H9 (cell line): ENCODE results near the gene TADA3. TPM values are rescaled to one million over a fixed set of nuclear protein-coding genes. Genes with fewer than 3 reads are reported as not detected.

Experiments used
- DNase-seq: peaks from one replicate; pipeline ENCODE4 v3.0.0-alpha.2; 2017
- H2AFZ ChIP-seq: one replicate; pipeline ENCODE4 v1.6.1; 2013; ENCODE audit warnings: mild to moderate bottlenecking, low read length, control low read depth, moderate library complexity
- H2AK5ac ChIP-seq: 2 replicates; pipeline ENCODE4 v1.6.1; 2013; ENCODE audit warnings: low read length, control low read depth, mixed read lengths; ENCODE audit not compliant: insufficient read length
- H2BK120ac ChIP-seq: one replicate; pipeline ENCODE4 v1.6.1; 2013; ENCODE audit warnings: low read depth, mild to moderate bottlenecking, low read length, control low read depth, inconsistent platforms; ENCODE audit not compliant: poor library complexity, severe bottlenecking
- H2BK12ac ChIP-seq: 2 replicates; pipeline ENCODE4 v1.6.1; 2013; ENCODE audit warnings: low read length, control low read depth, mixed read lengths, low read depth; ENCODE audit not compliant: insufficient read length
- H2BK15ac ChIP-seq: 2 replicates; pipeline ENCODE4 v1.6.1; 2013; ENCODE audit warnings: low read depth, low read length, control low read depth
- H2BK20ac ChIP-seq: one replicate; pipeline ENCODE4 v1.6.1; 2013; ENCODE audit warnings: low read depth, mild to moderate bottlenecking, low read length, control low read depth, inconsistent platforms; ENCODE audit not compliant: poor library complexity, severe bottlenecking
- H2BK5ac ChIP-seq: 2 replicates; pipeline ENCODE4 v1.6.1; 2013; ENCODE audit warnings: low read length, control low read depth, mixed read lengths; ENCODE audit not compliant: insufficient read length
- H3K14ac ChIP-seq: 2 replicates; pipeline ENCODE4 v1.6.1; 2013; ENCODE audit warnings: low read length, control low read depth; ENCODE audit not compliant: insufficient read depth
- H3K18ac ChIP-seq: 2 replicates; pipeline ENCODE4 v1.6.1; 2013; ENCODE audit warnings: low read depth, mild to moderate bottlenecking, mixed read lengths, low read length, control low read depth; ENCODE audit not compliant: insufficient read length
- H3K23ac ChIP-seq: 2 replicates; pipeline ENCODE4 v1.6.1; 2013; ENCODE audit warnings: low read length, control low read depth, mixed read lengths, low read depth; ENCODE audit not compliant: insufficient read length
- H3K23me2 ChIP-seq: 2 replicates; pipeline ENCODE4 v1.6.1; 2013; ENCODE audit warnings: low read depth, mild to moderate bottlenecking, mixed read lengths, low read length, control low read depth; ENCODE audit not compliant: insufficient read length, poor library complexity, severe bottlenecking
- H3K27ac ChIP-seq: 2 replicates; pipeline ENCODE4 v1.5.1; 2013; ENCODE audit warnings: low read length, control low read depth, mixed read lengths, low read depth; ENCODE audit not compliant: insufficient read length
- H3K27me3 ChIP-seq: 2 replicates; pipeline ENCODE4 v1.6.1; 2013; ENCODE audit warnings: low read length, control low read depth, inconsistent platforms; ENCODE audit not compliant: insufficient read depth
- H3K4ac ChIP-seq: 2 replicates; pipeline ENCODE4 v1.6.1; 2013; ENCODE audit warnings: low read depth, mild to moderate bottlenecking, control low read depth, inconsistent platforms, low read length, moderate library complexity
- H3K4me1 ChIP-seq: 2 replicates; pipeline ENCODE4 v1.6.1; 2013; ENCODE audit warnings: low read length, control low read depth, inconsistent platforms; ENCODE audit not compliant: insufficient read depth
- H3K4me2 ChIP-seq: 2 replicates; pipeline ENCODE4 v1.6.1; 2013; ENCODE audit warnings: low read length, control low read depth, mixed read lengths; ENCODE audit not compliant: insufficient read length, insufficient read depth
- H3K56ac ChIP-seq: 2 replicates; pipeline ENCODE4 v1.6.1; 2013; ENCODE audit warnings: low read depth, mild to moderate bottlenecking, mixed read lengths, low read length, control low read depth; ENCODE audit not compliant: insufficient read length
- H3K79me1 ChIP-seq: 2 replicates; pipeline ENCODE4 v1.6.1; 2013; ENCODE audit warnings: low read depth, mild to moderate bottlenecking, moderate library complexity, low read length, control low read depth, inconsistent platforms; ENCODE audit not compliant: insufficient read depth, poor library complexity, severe bottlenecking
- H3K79me2 ChIP-seq: 2 replicates; pipeline ENCODE4 v1.6.1; 2013; ENCODE audit warnings: low read length, control low read depth, inconsistent platforms; ENCODE audit not compliant: insufficient read depth
- H3K9ac ChIP-seq: 2 replicates; pipeline ENCODE4 v1.6.1; 2013; ENCODE audit warnings: low read length, control low read depth, mixed read lengths; ENCODE audit not compliant: insufficient read length; ENCODE audit errors: extremely low read depth
- H3K9me3 ChIP-seq: one replicate; pipeline ENCODE4 v1.6.1; 2013; ENCODE audit warnings: low read depth, low read length, inconsistent platforms; ENCODE audit not compliant: control insufficient read depth
- H3T11ph ChIP-seq: one replicate; pipeline ENCODE4 v1.6.1; 2013; ENCODE audit warnings: mild to moderate bottlenecking, low read length, control low read depth, inconsistent platforms
- H4K20me1 ChIP-seq: one replicate; pipeline ENCODE4 v1.6.1; 2013; ENCODE audit not compliant: control insufficient read depth, insufficient read length, insufficient read depth
- H4K5ac ChIP-seq: 2 replicates; pipeline ENCODE4 v1.6.1; 2013; ENCODE audit warnings: low read depth, mild to moderate bottlenecking, mixed read lengths, low read length, control low read depth; ENCODE audit not compliant: insufficient read length
- H4K8ac ChIP-seq: replicated peaks from 2 replicates; pipeline ENCODE4 v1.6.1; 2013; ENCODE audit warnings: low read length, control low read depth, mixed read lengths, low read depth; ENCODE audit not compliant: insufficient read length
- H4K91ac ChIP-seq: 2 replicates; pipeline ENCODE4 v1.6.1; 2013; ENCODE audit warnings: low read depth, mild to moderate bottlenecking, moderate library complexity, mixed read lengths, low read length, control low read depth; ENCODE audit not compliant: insufficient read length
- H3K27ac Mint-ChIP-seq, 3 experiments: 2 replicates in 2 of 3; 3 replicates in 1 of 3; pipeline ENCODE4 v1.8.0; 2020 to 2021; ENCODE audit warnings: mixed read lengths in 3 of 3, mild to moderate bottlenecking in 1 of 3, moderate library complexity in 1 of 3
- H3K27me3 Mint-ChIP-seq: 2 replicates; pipeline ENCODE4 v1.8.0; 2021; ENCODE audit warnings: low read depth, mild to moderate bottlenecking, moderate library complexity, mixed read lengths
- H3K36me3 Mint-ChIP-seq, 3 experiments: 2 replicates in 2 of 3; 3 replicates in 1 of 3; pipeline ENCODE4 v1.8.0; 2020 to 2021; ENCODE audit warnings: low read depth in 3 of 3, mixed read lengths in 3 of 3; ENCODE audit not compliant: insufficient read depth in 1 of 3
- H3K4me1 Mint-ChIP-seq, 2 experiments: 2 replicates each; pipeline ENCODE4 v1.8.0; 2020; ENCODE audit warnings: mixed read lengths in 2 of 2
- H3K4me3 Mint-ChIP-seq, 2 experiments: 2 replicates in 1 of 2; 3 replicates in 1 of 2; pipeline ENCODE4 v1.8.0; 2020 to 2021; ENCODE audit warnings: mild to moderate bottlenecking in 2 of 2, mixed read lengths in 2 of 2, moderate library complexity in 1 of 2
- H3K9me3 Mint-ChIP-seq, 2 experiments: 2 replicates in 1 of 2; 3 replicates in 1 of 2; pipeline ENCODE4 v1.8.0; 2020; ENCODE audit warnings: mild to moderate bottlenecking in 2 of 2, mixed read lengths in 2 of 2, moderate library complexity in 1 of 2
- WGBS: extraction: QIAGEN DNeasy Blood & Tissue Kit; methylation state at CpG from one replicate; pipeline ENCODE4 v1.1.7; 2013; ENCODE audit warnings: missing lambda C conversion rate, low lambda C conversion rate, mixed read lengths; ENCODE audit not compliant: insufficient read length; ENCODE audit errors: extremely low coverage; 5-methylcytosine and 5-hydroxymethylcytosine counted together
- total RNA-seq: library from RNA; stranded (reverse); gene quantifications from 2 replicates; pipeline ENCODE4 v1.2.1, GENCODE V29; 2021
- TF ChIP-seq, protein P1 (sequence below): fragments of 200-600 bp; sonication (generic); conservative IDR thresholded peaks from 3 replicates; pipeline ENCODE4 v1.8.0; 2021; ENCODE audit warnings: antibody characterized with exemption, mild to moderate bottlenecking

The TADA3 gene
- total RNA-seq, 1 experiment from 2014 or later: 49.8 TPM

GRCh38 chr3:9781978-9782603, 10.2 kb downstream of the TADA3 start:
- no peaks in the 10 kb centered on the region for H3K9me3 ChIP-seq
- no peaks in the 10 kb centered on the region for H4K20me1 ChIP-seq
- no peaks in the 10 kb centered on the region for H3K79me2 ChIP-seq
- Mint-ChIP-seq H3K4me1 (peaks cover 7 to 8% of the 10 kb centered on the region in 2 experiments; a peak in 3 of 4 replicates), H3K36me3 (peaks cover 18 to 64% (median 60%) of the 10 kb centered on the region in 3 experiments; a peak in 6 of 7 replicates), H3K9me3 (no peaks in the 10 kb centered on the region), H3K27me3 (no peaks in the 10 kb centered on the region; the same call in 1 of the 2 replicates), H3K27ac (no peak overlapping the region; a peak in 1 of 7 replicates), H3K4me3 (no peak overlapping the region; a peak in 1 of 5 replicates)
- no peak overlapping the region for H4K8ac ChIP-seq
- no peaks in the 10 kb centered on the region for H3K79me1 ChIP-seq
- H3K27ac ChIP-seq: no peak overlapping the region
- no peak overlapping the region for H3K14ac ChIP-seq
- H2BK20ac ChIP-seq: no peak overlapping the region
- no peak overlapping the region for H2BK12ac ChIP-seq
- no peak overlapping the region for H3K9ac ChIP-seq
- no peak for DNase-seq
- no peak overlapping the region for H2BK15ac ChIP-seq
- no CpG with 5 or more reads among the region's 3 CpGs for WGBS
- no peak overlapping the region for H3K4ac ChIP-seq
- H3K23ac ChIP-seq: no peak overlapping the region
- H2AK5ac ChIP-seq: no peak overlapping the region
- H3K27me3 ChIP-seq: no peaks in the 10 kb centered on the region
- no peaks in the 10 kb centered on the region for H3K4me1 ChIP-seq
- no peak overlapping the region for H2BK5ac ChIP-seq
- H3K23me2 ChIP-seq: no peaks in the 10 kb centered on the region
- no peak overlapping the region for H4K91ac ChIP-seq
- H2AFZ ChIP-seq: no peak overlapping the region
- no peak overlapping the region for H3T11ph ChIP-seq
- H3K56ac ChIP-seq: no peak overlapping the region
- H3K18ac ChIP-seq: no peak overlapping the region
- TF ChIP-seq, protein P1, sequence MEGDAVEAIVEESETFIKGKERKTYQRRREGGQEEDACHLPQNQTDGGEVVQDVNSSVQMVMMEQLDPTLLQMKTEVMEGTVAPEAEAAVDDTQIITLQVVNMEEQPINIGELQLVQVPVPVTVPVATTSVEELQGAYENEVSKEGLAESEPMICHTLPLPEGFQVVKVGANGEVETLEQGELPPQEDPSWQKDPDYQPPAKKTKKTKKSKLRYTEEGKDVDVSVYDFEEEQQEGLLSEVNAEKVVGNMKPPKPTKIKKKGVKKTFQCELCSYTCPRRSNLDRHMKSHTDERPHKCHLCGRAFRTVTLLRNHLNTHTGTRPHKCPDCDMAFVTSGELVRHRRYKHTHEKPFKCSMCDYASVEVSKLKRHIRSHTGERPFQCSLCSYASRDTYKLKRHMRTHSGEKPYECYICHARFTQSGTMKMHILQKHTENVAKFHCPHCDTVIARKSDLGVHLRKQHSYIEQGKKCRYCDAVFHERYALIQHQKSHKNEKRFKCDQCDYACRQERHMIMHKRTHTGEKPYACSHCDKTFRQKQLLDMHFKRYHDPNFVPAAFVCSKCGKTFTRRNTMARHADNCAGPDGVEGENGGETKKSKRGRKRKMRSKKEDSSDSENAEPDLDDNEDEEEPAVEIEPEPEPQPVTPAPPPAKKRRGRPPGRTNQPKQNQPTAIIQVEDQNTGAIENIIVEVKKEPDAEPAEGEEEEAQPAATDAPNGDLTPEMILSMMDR: no peak
- H2BK120ac ChIP-seq: no peak overlapping the region
- no peak overlapping the region for H3K4me2 ChIP-seq
- H4K5ac ChIP-seq: no peak overlapping the region
